GM23338 (cell line): Measurements from ENCODE around the gene SCN9A. TPM values are rescaled to one million over a fixed set of nuclear protein-coding genes. Genes with fewer than 3 reads are reported as not detected.

ENCODE experiments used
- ATAC-seq: fragments of 200-7000 bp; cut with Tn5 transposase; 3 replicates; pipeline ENCODE4 v1.9.1; 2020
- DNase-seq: peaks from one replicate; pipeline ENCODE4 v3.0.0-alpha.2; 2015; ENCODE audit warnings: low spot score
- H2AFZ ChIP-seq: fragments of 200-600 bp; sonication (generic); 2 replicates; pipeline ENCODE4 v1.8.0; 2016; ENCODE audit warnings: antibody characterized with exemption, mild to moderate bottlenecking, moderate library complexity
- H3F3A ChIP-seq: fragments of 200-600 bp; sonication (generic); replicated peaks from 2 replicates; pipeline ENCODE4 v1.8.0; 2017; ENCODE audit warnings: antibody characterized with exemption, mixed run types, low read depth
- H3K27ac ChIP-seq: fragments of 200-600 bp; sonication (generic); 2 replicates; pipeline ENCODE4 v1.6.1; 2016; ENCODE audit warnings: low read depth
- H3K27me3 ChIP-seq: fragments of 200-600 bp; sonication (generic); 2 replicates; pipeline ENCODE4 v1.8.0; 2016; ENCODE audit warnings: mild to moderate bottlenecking, mixed run types, moderate library complexity; ENCODE audit not compliant: insufficient read depth
- H3K36me3 ChIP-seq: fragments of 200-600 bp; sonication (generic); 2 replicates; pipeline ENCODE4 v1.8.0; 2016; ENCODE audit warnings: mild to moderate bottlenecking; ENCODE audit not compliant: insufficient read depth
- H3K4me1 ChIP-seq: fragments of 200-600 bp; sonication (generic); 2 replicates; pipeline ENCODE4 v1.8.0; 2016; ENCODE audit warnings: mild to moderate bottlenecking, moderate library complexity; ENCODE audit not compliant: insufficient read depth
- H3K4me2 ChIP-seq: fragments of 200-600 bp; sonication (generic); 2 replicates; pipeline ENCODE4 v1.7.1; 2017; ENCODE audit warnings: mixed run types
- H3K4me3 ChIP-seq: fragments of 200-600 bp; sonication (generic); 2 replicates; pipeline ENCODE4 v1.6.1; 2016; ENCODE audit warnings: mixed run types
- H3K79me2 ChIP-seq: fragments of 200-600 bp; sonication (generic); replicated peaks from 2 replicates; pipeline ENCODE4 v1.8.0; 2017; ENCODE audit warnings: mild to moderate bottlenecking; ENCODE audit not compliant: insufficient read depth
- H3K9me2 ChIP-seq: fragments of 200-600 bp; sonication (generic); 2 replicates; pipeline ENCODE4 v1.8.0; 2017; ENCODE audit not compliant: insufficient read depth
- H4K20me1 ChIP-seq: fragments of 200-600 bp; sonication (generic); replicated peaks from 2 replicates; pipeline ENCODE4 v1.8.0; 2017; ENCODE audit warnings: mild to moderate bottlenecking; ENCODE audit not compliant: insufficient read depth
- H3K27ac Mint-ChIP-seq: 2 replicates; pipeline ENCODE4 v1.8.0; 2020; ENCODE audit warnings: inconsistent platforms, mild to moderate bottlenecking, moderate library complexity, mixed read lengths
- H3K27me3 Mint-ChIP-seq: 3 replicates; pipeline ENCODE4 v1.8.0; 2022; ENCODE audit warnings: low read depth, mild to moderate bottlenecking, moderate library complexity, mixed read lengths, inconsistent platforms; ENCODE audit not compliant: insufficient read depth, poor library complexity
- H3K36me3 Mint-ChIP-seq: 3 replicates; pipeline ENCODE4 v1.8.0; 2021; ENCODE audit warnings: low read depth, mild to moderate bottlenecking, inconsistent platforms, moderate library complexity, mixed read lengths
- H3K4me1 Mint-ChIP-seq: 3 replicates; pipeline ENCODE4 v1.8.0; 2020; ENCODE audit warnings: mild to moderate bottlenecking, inconsistent platforms, mixed read lengths
- H3K4me3 Mint-ChIP-seq: 3 replicates; pipeline ENCODE4 v1.8.0; 2021; ENCODE audit warnings: moderate library complexity, mild to moderate bottlenecking, inconsistent platforms, mixed read lengths
- H3K9me3 Mint-ChIP-seq: 3 replicates; pipeline ENCODE4 v1.8.0; 2020; ENCODE audit warnings: moderate library complexity, mild to moderate bottlenecking, inconsistent platforms, mixed read lengths
- EZH2phosphoT487 ChIP-seq: fragments of 200-600 bp; sonication (generic); IDR thresholded peaks from one replicate; pipeline ENCODE4 v1.8.1; 2018; ENCODE audit warnings: antibody characterized with exemption; ENCODE audit not compliant: unreplicated experiment
- JUNB ChIP-seq: IDR thresholded peaks from one replicate; pipeline ENCODE4 v1.6.1; 2016; ENCODE audit warnings: antibody characterized with exemption; ENCODE audit not compliant: unreplicated experiment
- NANOG ChIP-seq: IDR thresholded peaks from 2 replicates; pipeline ENCODE4 v1.6.1; 2016; ENCODE audit warnings: antibody characterized with exemption, borderline replicate concordance
- POLR2AphosphoS5 ChIP-seq: IDR thresholded peaks from 2 replicates; pipeline ENCODE4 v1.6.1; 2016; ENCODE audit warnings: antibody characterized with exemption, low read depth
- STAT1 ChIP-seq: IDR thresholded peaks from one replicate; pipeline ENCODE4 v1.6.1; 2016; ENCODE audit warnings: antibody characterized with exemption; ENCODE audit not compliant: unreplicated experiment
- ZNF114 ChIP-seq: fragments of 250-450 bp; sonication (Bioruptor Pico); IDR thresholded peaks from 2 replicates; pipeline ENCODE4 v1.5.0; 2020; ENCODE audit warnings: mild to moderate bottlenecking, moderate library complexity
- ZNF331 ChIP-seq: fragments of 250-450 bp; sonication (Bioruptor Pico); IDR thresholded peaks from 2 replicates; pipeline ENCODE4 v1.5.0; 2020; ENCODE audit warnings: low read depth, mild to moderate bottlenecking, moderate library complexity
- polyA plus RNA-seq: library from polyadenylated mRNA; unstranded; fragments of >200 nt; fragmentation: Nextera tagmentation; extraction: Ambion mirVana; gene quantifications from 2 replicates; pipeline ENCODE4 v1.2.1, GENCODE V29; 2016
- total RNA-seq: library from RNA; depleted of rRNA; stranded (reverse); fragments of >200 nt; shearing (Covaris generic); gene quantifications from 2 replicates; pipeline ENCODE4 v1.2.3, GENCODE V29; 2014
- TF ChIP-seq, protein P1 (sequence below), 2 experiments: fragments of 200-600 bp in 1 of 2; sonication (generic) in 1 of 2; conservative IDR thresholded peaks; 2 replicates each; pipeline versions ENCODE4 v1.5.1 to v1.6.1; 2016 to 2017; ENCODE audit warnings: antibody characterized with exemption in 2 of 2, low read depth in 2 of 2, mild to moderate bottlenecking in 2 of 2, moderate library complexity in 1 of 2
- TF ChIP-seq, protein P2 (sequence below): IDR thresholded peaks from 2 replicates; pipeline ENCODE4 v1.6.1; 2016; ENCODE audit warnings: antibody characterized with exemption
- TF ChIP-seq, protein P3 (sequence below): fragments of 250-450 bp; sonication (Bioruptor Pico); IDR thresholded peaks from 2 replicates; pipeline ENCODE4 v1.5.0; 2020; ENCODE audit warnings: mild to moderate bottlenecking, moderate library complexity

Gene SCN9A
- total and polyA plus RNA-seq, 2 experiments from 2014 or later, result 8.8 to 9.5 TPM

DNA sequence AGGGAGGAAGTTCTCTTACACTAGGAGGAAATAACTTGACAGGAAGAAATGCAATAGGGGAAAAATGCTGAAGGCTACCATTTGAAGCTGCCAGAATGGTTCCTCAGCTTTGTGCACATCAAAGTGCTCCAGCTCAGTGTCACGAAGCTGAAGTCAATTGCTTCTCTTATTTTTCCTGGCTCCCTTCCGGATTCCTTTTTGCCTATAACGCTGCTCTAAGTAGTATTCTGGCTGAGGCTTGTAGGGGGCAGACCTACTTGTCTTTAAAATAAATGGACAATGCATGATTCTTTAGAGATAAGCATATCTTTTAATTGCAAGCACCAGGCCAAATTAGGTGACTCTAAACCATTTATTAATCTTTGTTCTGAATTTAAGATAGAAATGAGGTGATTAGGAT, 187.7 kb downstream of the SCN9A start (continued):
- TF ChIP-seq, protein P1, sequence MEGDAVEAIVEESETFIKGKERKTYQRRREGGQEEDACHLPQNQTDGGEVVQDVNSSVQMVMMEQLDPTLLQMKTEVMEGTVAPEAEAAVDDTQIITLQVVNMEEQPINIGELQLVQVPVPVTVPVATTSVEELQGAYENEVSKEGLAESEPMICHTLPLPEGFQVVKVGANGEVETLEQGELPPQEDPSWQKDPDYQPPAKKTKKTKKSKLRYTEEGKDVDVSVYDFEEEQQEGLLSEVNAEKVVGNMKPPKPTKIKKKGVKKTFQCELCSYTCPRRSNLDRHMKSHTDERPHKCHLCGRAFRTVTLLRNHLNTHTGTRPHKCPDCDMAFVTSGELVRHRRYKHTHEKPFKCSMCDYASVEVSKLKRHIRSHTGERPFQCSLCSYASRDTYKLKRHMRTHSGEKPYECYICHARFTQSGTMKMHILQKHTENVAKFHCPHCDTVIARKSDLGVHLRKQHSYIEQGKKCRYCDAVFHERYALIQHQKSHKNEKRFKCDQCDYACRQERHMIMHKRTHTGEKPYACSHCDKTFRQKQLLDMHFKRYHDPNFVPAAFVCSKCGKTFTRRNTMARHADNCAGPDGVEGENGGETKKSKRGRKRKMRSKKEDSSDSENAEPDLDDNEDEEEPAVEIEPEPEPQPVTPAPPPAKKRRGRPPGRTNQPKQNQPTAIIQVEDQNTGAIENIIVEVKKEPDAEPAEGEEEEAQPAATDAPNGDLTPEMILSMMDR (conservative IDR thresholded peaks at IDR 0.05; ENCODE audit: low read depth in 2 of 2), result no peak
- TF ChIP-seq EZH2phosphoT487, result no peak
- TF ChIP-seq ZNF114, result no peak
- TF ChIP-seq, protein P2, sequence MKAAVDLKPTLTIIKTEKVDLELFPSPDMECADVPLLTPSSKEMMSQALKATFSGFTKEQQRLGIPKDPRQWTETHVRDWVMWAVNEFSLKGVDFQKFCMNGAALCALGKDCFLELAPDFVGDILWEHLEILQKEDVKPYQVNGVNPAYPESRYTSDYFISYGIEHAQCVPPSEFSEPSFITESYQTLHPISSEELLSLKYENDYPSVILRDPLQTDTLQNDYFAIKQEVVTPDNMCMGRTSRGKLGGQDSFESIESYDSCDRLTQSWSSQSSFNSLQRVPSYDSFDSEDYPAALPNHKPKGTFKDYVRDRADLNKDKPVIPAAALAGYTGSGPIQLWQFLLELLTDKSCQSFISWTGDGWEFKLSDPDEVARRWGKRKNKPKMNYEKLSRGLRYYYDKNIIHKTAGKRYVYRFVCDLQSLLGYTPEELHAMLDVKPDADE, result no peak
- no peak for TF ChIP-seq NANOG
- no peak for TF ChIP-seq STAT1

DNA sequence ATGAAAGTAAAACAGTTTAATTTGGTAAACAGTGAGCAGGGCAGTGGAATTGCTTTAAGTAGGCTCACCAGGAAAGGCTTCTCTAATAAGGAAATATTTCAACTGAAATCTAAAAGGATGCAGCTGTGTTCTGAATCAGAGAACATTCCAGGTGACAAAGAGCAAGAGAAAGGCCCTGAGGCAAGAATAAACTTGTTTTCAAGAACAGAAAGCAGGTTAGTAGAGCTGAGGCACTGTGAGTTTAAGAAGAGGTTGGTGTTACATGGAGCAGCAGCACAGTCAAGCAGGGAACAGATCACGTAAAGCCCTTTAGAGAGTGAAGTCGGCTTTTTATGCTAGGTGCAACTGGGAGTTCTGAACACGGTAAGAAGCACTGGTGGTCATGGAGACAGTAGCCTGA, 191.0 kb downstream of the SCN9A start:
- peak overlapping the region; percentile 27; the same call in 1 of the 2 replicates for H3K27ac ChIP-seq
- H2AFZ ChIP-seq, result 0 out of 2 replicates have a peak overlapping the region, but pooled peaks have one; percentile 29
- no peak overlapping the region for H3K4me2 ChIP-seq
- Mint-ChIP-seq H3K27ac (peak overlapping the region; percentile 14; the same call in 1 of the 2 replicates), H3K36me3 (no peaks in the 10 kb centered on the region), H3K4me3 (no peak overlapping the region), H3K9me3 (no peaks in the 10 kb centered on the region), H3K27me3 (no peaks in the 10 kb centered on the region), H3K4me1 (peaks cover 35% of the 10 kb centered on the region)
- ATAC-seq, result peak; percentile 28
- H3K4me1 ChIP-seq, result peaks cover 15% of the 10 kb centered on the region; the same call in 1 of the 2 replicates
- no peaks in the 10 kb centered on the region for H3K79me2 ChIP-seq
- no peaks in the 10 kb centered on the region for H3K27me3 ChIP-seq
- no peaks in the 10 kb centered on the region for H3F3A ChIP-seq
- no peaks in the 10 kb centered on the region for H3K9me2 ChIP-seq
- H4K20me1 ChIP-seq, result no peaks in the 10 kb centered on the region
- peak; percentile 56 for DNase-seq
- no peaks in the 10 kb centered on the region for H3K36me3 ChIP-seq
- no peak overlapping the region for H3K4me3 ChIP-seq
- TF ChIP-seq, protein P3, sequence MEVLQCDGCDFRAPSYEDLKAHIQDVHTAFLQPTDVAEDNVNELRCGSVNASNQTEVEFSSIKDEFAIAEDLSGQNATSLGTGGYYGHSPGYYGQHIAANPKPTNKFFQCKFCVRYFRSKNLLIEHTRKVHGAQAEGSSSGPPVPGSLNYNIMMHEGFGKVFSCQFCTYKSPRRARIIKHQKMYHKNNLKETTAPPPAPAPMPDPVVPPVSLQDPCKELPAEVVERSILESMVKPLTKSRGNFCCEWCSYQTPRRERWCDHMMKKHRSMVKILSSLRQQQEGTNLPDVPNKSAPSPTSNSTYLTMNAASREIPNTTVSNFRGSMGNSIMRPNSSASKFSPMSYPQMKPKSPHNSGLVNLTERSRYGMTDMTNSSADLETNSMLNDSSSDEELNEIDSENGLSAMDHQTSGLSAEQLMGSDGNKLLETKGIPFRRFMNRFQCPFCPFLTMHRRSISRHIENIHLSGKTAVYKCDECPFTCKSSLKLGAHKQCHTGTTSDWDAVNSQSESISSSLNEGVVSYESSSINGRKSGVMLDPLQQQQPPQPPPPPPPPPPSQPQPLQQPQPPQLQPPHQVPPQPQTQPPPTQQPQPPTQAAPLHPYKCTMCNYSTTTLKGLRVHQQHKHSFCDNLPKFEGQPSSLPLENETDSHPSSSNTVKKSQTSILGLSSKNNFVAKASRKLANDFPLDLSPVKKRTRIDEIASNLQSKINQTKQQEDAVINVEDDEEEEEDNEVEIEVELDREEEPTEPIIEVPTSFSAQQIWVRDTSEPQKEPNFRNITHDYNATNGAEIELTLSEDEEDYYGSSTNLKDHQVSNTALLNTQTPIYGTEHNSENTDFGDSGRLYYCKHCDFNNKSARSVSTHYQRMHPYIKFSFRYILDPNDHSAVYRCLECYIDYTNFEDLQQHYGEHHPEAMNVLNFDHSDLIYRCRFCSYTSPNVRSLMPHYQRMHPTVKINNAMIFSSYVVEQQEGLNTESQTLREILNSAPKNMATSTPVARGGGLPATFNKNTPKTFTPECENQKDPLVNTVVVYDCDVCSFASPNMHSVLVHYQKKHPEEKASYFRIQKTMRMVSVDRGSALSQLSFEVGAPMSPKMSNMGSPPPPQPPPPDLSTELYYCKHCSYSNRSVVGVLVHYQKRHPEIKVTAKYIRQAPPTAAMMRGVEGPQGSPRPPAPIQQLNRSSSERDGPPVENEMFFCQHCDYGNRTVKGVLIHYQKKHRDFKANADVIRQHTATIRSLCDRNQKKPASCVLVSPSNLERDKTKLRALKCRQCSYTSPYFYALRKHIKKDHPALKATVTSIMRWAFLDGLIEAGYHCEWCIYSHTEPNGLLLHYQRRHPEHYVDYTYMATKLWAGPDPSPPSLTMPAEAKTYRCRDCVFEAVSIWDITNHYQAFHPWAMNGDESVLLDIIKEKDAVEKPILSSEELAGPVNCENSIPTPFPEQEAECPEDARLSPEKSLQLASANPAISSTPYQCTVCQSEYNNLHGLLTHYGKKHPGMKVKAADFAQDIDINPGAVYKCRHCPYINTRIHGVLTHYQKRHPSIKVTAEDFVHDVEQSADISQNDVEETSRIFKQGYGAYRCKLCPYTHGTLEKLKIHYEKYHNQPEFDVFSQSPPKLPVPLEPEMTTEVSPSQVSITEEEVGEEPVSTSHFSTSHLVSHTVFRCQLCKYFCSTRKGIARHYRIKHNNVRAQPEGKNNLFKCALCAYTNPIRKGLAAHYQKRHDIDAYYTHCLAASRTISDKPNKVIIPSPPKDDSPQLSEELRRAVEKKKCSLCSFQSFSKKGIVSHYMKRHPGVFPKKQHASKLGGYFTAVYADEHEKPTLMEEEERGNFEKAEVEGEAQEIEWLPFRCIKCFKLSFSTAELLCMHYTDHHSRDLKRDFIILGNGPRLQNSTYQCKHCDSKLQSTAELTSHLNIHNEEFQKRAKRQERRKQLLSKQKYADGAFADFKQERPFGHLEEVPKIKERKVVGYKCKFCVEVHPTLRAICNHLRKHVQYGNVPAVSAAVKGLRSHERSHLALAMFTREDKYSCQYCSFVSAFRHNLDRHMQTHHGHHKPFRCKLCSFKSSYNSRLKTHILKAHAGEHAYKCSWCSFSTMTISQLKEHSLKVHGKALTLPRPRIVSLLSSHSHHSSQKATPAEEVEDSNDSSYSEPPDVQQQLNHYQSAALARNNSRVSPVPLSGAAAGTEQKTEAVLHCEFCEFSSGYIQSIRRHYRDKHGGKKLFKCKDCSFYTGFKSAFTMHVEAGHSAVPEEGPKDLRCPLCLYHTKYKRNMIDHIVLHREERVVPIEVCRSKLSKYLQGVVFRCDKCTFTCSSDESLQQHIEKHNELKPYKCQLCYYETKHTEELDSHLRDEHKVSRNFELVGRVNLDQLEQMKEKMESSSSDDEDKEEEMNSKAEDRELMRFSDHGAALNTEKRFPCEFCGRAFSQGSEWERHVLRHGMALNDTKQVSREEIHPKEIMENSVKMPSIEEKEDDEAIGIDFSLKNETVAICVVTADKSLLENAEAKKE (CRISPR knock-in tag), result no peak
- TF ChIP-seq ZNF114 (no peak), POLR2AphosphoS5 (no peak), ZNF331 (CRISPR knock-in tag) (no peak), JUNB (no peak)
- TF ChIP-seq, protein P2, result no peak
- TF ChIP-seq, protein P1 (conservative IDR thresholded peaks at IDR 0.05; ENCODE audit: low read depth in 2 of 2), result no peak
